Measurements from ENCODE around the gene KIF24.
A peak's percentile ranks its signal among the peaks of the same experiment; 100 is the strongest.
"Not testable (repeated sequence)": the region's sequence is repeated elsewhere in the genome, so short reads cannot be mapped to it uniquely, and the experiment has no call there.

Gene KIF24, protein sequence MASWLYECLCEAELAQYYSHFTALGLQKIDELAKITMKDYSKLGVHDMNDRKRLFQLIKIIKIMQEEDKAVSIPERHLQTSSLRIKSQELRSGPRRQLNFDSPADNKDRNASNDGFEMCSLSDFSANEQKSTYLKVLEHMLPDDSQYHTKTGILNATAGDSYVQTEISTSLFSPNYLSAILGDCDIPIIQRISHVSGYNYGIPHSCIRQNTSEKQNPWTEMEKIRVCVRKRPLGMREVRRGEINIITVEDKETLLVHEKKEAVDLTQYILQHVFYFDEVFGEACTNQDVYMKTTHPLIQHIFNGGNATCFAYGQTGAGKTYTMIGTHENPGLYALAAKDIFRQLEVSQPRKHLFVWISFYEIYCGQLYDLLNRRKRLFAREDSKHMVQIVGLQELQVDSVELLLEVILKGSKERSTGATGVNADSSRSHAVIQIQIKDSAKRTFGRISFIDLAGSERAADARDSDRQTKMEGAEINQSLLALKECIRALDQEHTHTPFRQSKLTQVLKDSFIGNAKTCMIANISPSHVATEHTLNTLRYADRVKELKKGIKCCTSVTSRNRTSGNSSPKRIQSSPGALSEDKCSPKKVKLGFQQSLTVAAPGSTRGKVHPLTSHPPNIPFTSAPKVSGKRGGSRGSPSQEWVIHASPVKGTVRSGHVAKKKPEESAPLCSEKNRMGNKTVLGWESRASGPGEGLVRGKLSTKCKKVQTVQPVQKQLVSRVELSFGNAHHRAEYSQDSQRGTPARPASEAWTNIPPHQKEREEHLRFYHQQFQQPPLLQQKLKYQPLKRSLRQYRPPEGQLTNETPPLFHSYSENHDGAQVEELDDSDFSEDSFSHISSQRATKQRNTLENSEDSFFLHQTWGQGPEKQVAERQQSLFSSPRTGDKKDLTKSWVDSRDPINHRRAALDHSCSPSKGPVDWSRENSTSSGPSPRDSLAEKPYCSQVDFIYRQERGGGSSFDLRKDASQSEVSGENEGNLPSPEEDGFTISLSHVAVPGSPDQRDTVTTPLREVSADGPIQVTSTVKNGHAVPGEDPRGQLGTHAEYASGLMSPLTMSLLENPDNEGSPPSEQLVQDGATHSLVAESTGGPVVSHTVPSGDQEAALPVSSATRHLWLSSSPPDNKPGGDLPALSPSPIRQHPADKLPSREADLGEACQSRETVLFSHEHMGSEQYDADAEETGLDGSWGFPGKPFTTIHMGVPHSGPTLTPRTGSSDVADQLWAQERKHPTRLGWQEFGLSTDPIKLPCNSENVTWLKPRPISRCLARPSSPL (N-terminal part only)

DNA sequence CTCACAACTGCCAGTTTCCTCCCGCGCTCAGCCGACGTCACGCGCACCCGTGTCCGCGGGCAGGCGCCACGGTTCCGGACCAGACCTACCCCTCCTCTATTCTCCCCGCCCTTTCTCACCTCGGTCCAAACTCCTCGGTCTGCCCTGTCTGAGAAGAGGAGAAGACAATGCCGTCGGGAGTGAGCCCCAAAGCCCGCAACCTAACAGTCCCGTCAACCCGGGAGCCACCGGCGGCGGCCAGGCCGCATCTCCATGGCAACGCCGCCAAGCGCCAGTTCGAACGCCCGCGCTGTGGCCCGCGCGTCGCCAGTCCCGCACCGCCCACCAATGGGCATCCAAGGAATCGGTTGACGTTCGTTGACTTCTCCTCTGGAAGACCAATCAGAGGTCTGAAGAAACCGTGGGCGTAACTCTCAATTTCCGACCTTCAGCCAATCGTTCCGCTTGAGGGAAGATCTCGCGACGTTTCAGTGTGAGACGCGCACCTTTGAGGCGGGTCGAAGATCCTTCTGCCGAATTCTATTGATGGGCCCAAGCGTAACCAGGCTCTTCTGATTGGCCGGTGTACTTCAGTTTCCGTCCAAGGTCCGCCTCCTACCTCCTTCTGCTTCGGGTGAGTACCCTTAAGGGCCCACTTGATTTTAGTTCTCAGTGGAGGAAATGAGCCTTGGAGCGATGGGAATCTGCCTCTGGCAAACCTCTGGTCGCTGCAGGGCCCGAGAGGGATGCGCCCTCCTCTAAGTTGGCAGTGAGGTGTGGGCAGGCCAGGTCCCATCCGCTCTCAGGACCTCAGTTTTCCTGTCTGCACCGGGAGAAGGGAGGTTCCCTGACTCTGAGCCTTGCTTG is at the start of gene KIF24, which contains the start of gene NUDT2:
KIF24 (minus strand) TSS at position 282 of the 846 bp plus-strand sequence. CDS start 17,922 bp downstream, outside the sequence.
NUDT2 (plus strand) TSS at position 583 of the 846 bp plus-strand sequence. CDS start 9,471 bp downstream, outside the sequence.
- DNase-seq = peak; percentile 100

DNA sequence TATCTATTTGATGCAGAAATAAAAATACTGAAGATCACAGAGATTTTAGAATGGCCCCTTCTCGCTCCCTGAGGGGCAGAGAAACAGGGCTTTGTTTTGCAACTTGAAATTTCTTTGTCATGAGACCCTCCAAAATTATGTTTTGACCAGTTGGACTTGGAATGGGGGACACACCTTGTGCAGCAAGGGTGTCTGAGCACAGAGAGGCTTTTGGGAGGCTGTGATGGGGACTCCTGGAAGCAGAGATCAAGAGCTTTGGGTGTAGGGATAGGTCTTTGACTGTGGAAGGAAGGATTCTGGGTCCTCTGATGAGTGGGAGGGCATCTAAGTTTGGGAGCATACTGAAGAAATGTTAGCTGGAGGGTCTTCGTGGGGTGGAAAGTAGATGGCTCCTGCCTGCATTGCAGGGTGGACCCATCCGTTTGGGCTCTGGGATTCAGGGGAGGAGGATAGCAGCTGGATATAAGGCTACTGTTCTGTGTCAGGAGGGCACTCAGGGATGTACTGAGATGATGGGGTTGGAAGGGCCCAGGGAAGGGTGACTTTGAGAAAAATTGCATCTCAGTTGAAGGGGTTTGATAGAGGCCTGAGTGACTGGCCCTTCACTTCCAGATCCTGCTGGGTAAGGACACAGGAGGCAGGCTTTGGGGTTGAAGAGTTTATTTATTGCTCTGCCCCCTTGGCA is 49.5 kb upstream of the KIF24 start:
- no peak for DNase-seq

DNA sequence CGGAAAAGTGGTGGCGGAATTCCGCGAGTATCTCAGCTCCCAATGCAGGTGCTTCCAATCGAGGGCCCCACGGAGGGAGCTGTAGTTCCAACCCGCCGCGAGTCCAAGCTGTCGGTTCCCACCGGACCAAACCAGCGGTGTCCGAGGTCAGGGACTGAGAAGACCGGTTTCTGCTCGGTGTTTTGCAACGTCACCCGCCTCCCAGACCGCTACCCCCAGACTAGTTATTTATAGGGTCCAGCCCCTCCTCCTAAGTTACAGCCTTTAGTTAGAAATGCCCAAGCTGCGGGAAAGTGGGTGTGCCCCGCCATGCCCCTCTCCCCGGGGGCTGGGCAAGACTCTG is 48.3 kb upstream of the KIF24 start:
- DNase-seq = no peak

DNA sequence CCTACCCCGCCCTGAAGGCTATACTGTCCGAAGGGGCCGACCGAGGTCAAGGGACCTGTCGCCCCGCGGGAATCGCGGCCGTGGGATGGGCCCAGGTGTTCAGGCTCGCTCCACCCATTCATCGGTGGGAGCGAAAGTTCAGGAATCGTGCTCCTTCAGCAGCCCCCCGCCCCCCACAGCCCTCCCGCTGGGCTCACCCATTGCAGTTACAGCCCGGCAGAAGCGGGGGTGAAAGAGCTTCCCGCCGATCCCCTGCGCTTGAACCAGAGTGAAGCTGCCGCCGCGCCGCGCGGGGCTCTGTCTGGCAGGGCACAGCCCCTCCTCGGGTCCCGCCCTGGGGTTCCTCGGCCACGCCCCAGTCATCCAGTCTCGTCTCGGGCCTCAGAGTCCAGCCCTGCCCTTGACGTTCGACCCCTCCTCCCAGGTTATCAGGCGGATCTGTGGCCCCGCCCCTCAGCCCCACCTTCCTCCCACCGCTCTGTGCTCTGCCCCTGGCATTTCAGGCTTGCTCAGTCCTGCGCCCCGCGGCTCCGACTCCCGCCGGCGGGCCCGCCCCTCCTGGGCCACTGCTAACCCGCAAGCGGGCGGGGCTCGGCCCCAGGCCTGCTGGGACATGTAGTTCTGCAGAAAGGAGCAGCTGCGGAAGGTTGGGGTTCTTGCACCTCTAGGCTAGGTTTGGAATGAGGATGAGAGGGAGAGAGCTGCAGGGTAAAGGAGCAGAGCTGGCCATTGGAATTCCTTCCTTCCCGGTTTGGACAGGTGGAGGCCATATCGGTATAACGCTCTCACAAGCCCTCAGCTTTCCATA is 47.7 kb upstream of the KIF24 start, which contains the start of gene MYORG:
MYORG (minus strand) TSS at position 303 of the 808 bp plus-strand sequence. CDS start 3,955 bp downstream, outside the sequence.
- peak; percentile 100 for DNase-seq

DNA sequence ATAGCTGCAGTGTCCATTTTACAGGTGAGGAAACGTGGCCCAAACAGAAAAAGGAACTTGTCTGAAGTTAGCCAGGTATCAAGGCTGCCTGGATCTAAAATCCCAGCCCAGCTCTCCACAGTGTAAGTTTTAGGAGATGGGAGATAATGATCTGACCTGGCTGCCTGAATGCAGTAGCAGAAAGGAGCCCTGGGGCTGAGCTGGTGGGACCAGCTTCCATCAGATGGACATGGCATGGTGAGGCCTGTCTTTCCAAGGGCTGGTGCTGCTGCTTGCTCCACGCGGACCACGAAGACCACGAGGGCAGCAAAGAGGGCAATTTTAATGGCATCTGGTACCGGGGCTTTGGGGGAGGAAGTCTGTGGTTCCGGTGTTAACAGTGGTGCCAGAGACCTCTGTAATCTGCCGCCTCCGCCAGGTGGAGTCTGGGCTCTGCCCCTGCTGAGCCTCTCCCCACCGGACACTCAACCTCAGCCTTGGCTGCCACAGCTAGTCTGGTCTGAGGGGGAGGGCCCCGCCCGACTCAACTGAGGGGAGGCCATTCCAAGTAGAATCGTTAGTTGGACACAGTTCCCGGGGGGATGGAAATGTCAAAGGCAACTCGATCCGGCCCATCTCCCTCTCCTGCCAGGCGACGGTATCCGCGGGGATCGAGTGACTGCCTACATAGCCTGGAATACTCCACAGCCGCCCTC is 47.0 kb upstream of the KIF24 start:
- DNase-seq = peak; percentile 77

DNA sequence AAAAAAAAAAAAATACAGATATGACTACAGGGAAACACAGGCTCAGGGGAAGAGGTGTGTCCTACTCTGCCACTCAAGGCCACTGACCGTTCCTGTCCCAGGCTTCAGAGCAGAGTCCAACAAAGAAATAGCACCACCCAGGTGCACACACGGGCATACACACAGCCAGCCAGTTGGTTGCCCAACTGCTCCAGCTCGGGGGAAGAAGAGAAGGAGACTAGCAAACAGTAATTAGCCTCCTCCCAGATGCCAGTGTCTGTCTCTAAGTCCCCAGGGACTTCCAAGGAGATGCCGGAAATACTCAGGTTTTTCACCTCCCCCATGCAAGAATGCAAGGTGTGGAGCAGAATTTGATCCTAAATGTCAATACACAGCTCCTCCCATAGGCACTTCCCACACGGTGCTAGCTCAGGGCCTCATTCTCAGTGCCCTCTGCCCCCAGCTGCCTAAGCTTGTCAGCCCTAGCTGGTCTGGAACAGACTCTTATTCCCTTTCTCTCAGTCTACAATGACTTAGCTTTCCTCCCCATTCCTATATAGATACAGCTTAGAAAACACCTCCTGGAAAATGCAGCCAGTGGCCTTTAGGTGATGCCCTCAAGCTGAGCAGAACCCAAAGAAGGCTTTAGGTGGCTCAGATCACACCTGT is 46.0 kb upstream of the KIF24 start:
- DNase-seq = peak; percentile 10

DNA sequence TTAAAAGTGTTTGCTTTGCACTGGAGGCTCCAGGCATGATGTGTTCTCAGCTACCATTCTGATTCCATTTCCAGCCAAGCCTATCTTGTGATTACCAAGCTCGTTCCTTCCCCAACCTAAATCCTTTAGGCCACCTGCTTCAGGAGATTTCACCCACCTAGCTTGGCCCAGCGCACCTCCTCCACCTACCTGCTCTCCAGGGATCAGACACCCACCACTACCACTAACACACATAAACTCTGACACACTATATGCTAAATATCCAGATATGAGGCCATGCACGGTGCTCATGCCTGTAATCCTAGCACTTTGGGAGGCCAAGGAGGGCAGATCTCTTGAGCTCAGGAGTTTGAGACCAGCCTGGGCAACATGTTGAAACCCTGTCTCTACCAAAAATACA is 45.3 kb upstream of the KIF24 start:
- DNase-seq = no peak

DNA sequence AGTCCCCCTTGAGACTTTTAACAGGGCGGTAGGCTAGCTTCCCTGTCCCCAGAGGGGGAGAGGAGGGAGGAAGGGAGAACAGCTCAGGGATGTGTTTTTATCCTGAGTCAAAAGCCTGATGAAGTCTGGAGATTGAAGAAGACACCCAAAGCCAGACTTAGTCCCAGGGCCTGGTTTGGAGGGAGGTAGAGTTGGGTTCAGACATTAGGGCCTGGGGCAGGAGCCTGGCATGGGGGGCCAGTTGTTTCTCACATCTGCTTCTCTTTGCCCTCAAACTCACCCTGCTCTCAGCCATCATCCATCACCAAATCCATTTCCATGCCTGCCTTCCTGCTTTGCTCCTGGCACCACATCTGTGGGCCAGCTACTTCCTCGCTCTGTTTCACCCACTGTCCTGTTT is 44.7 kb upstream of the KIF24 start:
- DNase-seq = no peak

DNA sequence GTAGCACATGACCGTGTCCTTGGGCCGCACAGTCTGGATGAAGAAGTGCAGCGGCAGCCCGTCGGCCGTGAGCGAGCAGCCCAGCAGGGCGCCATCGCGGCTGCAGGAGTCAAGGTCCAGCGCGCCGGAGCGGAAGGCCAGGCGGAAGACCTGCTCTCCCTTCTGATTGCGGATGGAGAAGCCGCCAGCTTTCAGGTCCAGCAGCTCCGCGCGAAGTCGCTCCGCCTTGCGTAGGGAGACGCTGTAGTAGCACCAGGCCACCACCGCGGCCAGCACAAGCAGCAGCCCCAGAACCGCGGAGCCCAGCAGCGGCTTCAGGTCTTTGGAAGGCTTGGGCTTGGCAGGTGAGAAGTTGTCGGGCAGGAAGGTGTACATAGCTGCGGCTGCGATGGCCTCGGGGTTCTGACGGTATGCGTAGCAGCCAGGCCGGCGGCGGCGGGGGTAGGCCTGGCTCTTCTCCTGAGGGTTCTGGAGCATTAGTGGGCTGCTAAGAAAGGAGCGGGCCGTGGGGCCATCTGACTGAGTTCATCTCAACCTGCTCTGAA is 43.5 kb upstream of the KIF24 start:
- no peak for DNase-seq

DNA sequence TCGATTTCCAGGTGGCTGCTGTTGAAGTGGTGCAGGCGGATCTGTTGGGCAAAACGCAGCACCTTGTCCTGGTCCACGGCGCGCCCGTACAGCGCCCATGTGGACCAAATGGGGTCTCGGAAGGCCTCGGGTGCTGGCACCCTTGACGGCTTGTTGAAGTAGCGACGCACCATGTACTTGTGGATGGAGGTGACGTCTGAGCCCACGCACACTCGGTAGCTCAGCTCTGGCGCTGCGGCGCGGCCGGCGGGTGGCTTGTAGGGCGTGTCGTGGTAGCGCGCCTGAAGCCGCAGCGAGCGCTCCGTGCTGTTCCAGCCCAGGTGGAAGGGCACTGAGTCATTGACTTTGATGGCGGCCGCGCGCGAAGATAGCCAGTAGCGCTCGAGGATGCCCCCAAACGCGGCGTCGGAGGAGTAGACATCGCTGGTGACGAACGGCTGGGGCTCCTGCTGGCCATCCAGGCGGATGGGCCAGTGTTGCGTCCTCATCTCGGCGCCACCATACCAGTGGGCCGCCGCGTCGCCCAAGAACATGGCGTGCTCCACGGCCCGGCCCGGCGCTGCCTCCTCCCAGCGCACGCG is 42.9 kb upstream of the KIF24 start:
- DNase-seq = no peak

DNA sequence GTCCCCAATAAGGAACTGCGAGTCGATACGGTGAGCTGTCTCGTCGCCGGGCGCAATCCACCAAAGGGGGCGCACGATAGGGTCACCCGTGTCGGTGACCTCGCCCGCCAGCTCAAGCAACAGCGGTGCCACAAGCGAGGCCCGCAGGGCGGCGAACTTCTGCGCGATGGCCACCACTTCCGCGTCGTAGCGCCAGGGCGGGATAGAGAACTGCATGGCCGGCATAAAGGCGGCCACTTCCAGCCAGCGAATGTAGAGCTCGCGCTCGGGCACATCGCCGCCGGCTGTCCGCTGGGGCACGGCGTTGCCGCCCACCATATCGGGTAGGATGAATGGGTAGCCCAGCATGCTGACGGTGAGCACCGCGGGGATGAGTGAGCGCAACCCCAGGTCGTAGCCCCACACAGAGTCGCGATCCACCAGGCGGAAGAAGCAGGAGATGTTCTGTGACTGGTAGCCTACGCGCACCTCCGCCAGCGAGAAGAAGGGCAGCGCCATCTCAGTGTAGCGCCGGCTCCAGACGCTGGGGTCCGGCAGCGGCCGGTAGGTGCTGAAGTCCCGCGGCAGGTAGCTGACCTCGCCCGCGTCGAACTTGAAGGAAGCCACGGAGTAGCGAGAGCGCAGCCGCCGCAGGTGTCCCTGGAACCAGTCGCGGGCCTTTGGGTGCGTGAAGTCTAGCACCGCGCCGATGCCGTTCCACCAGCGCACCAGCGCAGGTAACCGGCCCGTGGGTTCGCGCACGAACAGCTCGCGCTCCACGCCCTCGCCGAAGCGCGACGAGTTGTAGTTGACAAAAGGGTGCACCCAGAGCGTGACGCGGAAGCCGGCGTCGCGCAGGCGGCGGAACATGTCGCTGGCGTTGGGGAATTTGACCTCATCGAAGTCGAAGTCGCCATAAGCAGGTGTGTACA is 42.2 kb upstream of the KIF24 start:
- DNase-seq = no peak

DNA sequence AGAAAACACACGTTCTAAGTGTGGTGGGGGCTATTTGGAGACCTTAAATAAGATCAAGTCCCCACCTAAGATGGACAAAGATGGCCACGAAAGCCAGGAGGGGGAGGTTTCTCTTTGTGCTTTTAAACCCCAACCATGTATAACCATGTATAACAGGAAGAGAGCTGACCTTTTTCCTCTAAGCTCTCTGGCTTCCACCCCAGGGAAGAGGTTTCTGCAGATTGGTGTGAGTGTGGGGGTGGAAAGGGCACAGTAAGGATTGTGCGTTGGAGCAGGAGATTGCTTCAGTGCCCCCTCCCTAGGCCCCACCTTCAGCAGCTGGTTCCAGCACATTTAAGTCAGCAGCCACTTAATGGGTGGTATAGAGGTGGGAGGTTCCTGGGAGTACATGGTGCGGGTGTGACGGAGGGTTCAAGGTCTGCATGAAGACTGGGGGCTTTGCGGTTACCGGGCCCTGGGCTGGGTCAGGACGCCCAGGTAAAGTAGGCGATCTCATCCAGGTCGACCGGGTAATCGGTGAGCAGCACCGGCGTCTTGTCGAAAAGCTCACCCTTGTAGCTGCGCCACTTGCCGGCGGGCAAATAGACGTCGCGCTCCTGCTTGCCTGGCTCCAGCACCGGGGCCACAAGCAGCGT is 41.4 kb upstream of the KIF24 start:
- DNase-seq = no peak

DNA sequence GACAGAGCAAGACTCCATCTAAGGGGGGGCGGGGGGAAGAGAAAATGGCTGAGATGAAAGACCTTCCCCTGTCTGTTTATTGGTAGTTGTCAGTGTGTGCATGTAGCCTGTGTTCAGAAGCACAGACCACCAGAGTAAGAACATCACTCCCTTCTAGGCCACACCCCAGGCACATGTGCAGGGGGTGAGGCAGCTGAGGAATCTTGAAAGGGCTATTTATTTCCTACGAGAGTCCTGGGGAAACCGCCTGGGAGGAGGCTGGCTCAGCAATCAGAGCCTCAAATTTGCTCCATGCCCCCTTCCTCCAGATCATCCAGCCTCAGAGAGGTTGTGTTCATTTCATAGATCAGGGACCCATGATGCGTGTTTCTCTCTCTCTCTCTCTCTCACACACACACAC is 40.6 kb upstream of the KIF24 start:
- no peak for DNase-seq

DNA sequence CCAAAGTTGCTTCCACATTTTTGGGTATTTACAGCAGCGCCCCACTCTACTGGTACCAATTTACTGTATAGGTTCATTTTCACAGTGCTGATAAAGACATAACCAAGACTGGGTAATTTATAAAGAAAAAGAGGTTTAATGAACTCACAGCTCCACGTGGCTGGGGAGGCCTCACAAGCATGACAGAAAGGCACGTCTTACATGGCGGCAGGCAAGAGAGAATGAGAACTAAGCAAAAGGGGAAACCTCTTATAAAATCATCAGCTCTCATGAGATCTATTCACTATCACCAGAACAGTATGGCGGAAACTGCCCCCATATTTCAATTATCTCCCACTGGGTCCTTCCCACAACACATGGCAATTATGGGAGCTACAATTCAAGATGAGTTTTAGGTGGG is 39.7 kb upstream of the KIF24 start:
- not testable (repeated sequence) for DNase-seq

DNA sequence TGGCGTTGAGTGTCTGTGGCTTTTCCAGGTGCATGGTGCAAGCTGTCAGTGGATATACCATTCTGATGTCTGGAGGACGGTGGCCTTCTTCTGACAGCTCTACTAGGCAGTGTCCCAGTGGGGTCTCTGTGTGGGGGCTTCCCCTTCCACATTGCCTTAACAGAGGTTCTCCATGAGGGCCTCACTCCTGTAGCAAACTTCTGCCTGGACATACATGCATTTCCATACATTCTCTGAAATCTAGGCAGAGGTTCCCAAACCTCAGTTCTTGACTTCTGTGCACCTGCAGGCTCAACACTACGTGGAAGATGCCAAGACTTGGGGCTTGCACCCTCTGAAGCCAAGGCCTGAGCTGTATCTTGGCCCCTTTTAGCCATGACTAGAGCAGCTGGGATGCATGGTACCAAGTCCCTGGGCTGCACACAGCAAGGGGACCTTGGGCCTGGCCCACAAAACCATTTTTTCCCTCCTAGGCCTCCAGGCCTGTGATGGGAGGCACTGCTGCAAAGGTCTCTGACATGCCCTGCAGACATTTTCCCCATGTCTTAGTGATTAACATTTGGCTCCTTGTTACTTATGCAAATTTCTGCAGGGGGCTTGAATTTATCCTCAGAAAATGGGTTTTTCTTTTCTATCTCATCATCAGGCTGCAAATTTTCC is 38.8 kb upstream of the KIF24 start:
- DNase-seq = not testable (repeated sequence)

DNA sequence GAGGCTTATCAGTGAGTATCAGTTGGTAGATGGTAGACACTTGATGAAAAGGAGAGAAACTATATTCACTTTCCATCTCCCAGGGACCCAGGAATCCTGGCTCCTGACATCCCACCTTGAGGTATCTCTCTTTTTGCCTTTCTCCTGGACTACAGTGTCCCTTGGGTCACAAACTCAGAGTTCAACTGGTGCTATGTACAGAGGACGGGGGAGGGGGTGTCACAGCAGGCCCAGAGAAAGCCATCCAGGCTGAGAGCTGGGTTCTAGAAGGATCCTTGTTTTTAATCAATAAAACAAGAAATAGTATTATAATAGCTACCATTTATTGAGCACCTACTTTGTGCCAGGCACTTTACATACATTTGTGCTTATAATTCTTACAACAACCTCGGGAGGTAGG is 37.3 kb upstream of the KIF24 start:
- no peak for DNase-seq

All from NCI-H146 (cell line).